ENCODE data around the gene FGF8. TPM values are rescaled to one million over a fixed set of nuclear protein-coding genes. Genes with fewer than 3 reads are reported as not detected.

Gene FGF8
- total and polyA plus RNA-seq, 4 donors: 0.42 TPM; not detected in 3

- DNase-seq (ENCODE audit: low spot score): no peak
- 91% methylated on average over 10 of the region's 10 CpGs for WGBS
Measured at GRCh38 chr10:101763141-101763846, 12.6 kb downstream of the FGF8 start.

GRCh38 chr10:101762736-101763135 lies 13.2 kb downstream of the FGF8 start:
- no peak for DNase-seq (ENCODE audit: low spot score)
- Histone ChIP-seq H3K27me3 (ENCODE audit: control insufficient read depth in 4 of 4, insufficient read depth in 4 of 4, low read length in 3 of 4) (no peaks in the 10 kb centered on the region), H3K9me3 (ENCODE audit: control insufficient read depth in 4 of 4, low read length in 3 of 4) (no peaks in the 10 kb centered on the region), H3K36me3 (ENCODE audit: control insufficient read depth in 4 of 4, insufficient read depth in 3 of 4, low read depth in 1 of 4, low read length in 3 of 4) (no peaks in the 10 kb centered on the region), H3K4me1 (ENCODE audit: control insufficient read depth in 4 of 4, insufficient read depth in 4 of 4, low read length in 3 of 4) (no peaks in the 10 kb centered on the region), H3K9ac (ENCODE audit: low read depth in 1 of 2, low read length in 2 of 2) (no peak overlapping the region), H3K27ac (ENCODE audit: low read depth in 1 of 2, low read length in 2 of 2) (no peak overlapping the region), H3K4me3 (ENCODE audit: low read depth in 1 of 3, low read length in 3 of 3) (no peak overlapping the region)
- WGBS: 96% methylated on average over 5 of the region's 5 CpGs
- no peak for TF ChIP-seq HNF4A (conservative IDR thresholded peaks at IDR 0.05)
- TF ChIP-seq RXRA (IDR thresholded peaks at IDR 0.05): no peak
- no peak for TF ChIP-seq NR2F2 (IDR thresholded peaks at IDR 0.05)
- TF ChIP-seq TAF1 (conservative IDR thresholded peaks at IDR 0.05): no peak
- TF ChIP-seq, protein P1, sequence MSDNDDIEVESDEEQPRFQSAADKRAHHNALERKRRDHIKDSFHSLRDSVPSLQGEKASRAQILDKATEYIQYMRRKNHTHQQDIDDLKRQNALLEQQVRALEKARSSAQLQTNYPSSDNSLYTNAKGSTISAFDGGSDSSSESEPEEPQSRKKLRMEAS (IDR thresholded peaks at IDR 0.05): no peak
- no peak for TF ChIP-seq HNF4G (IDR thresholded peaks at IDR 0.05)
- no peak for TF ChIP-seq FOXA1 (IDR thresholded peaks at IDR 0.05)
- no peak for TF ChIP-seq ATF3 (IDR thresholded peaks at IDR 0.05)
- no peak for TF ChIP-seq CTCF (IDR thresholded peaks at IDR 0.05; ENCODE audit: low read depth, low read length, missing input control)
- no peak for TF ChIP-seq EGR1 (IDR thresholded peaks at IDR 0.05; ENCODE audit: low read depth in 2 of 2)
- no peak for TF ChIP-seq FOXA2 (IDR thresholded peaks at IDR 0.05)

More at GRCh38 chr10:101763141-101763846, 12.6 kb downstream of the FGF8 start:
- no peak overlapping the region for H3K27ac ChIP-seq (ENCODE audit: low read depth in 1 of 2, low read length in 2 of 2)
- H3K4me1 ChIP-seq (ENCODE audit: control insufficient read depth in 4 of 4, insufficient read depth in 4 of 4, low read length in 3 of 4): no peaks in the 10 kb centered on the region
- H3K9ac ChIP-seq (ENCODE audit: low read depth in 1 of 2, low read length in 2 of 2): no peak overlapping the region
- H3K4me3 ChIP-seq (ENCODE audit: low read depth in 1 of 3, low read length in 3 of 3): no peak overlapping the region
- H3K27me3 ChIP-seq (ENCODE audit: control insufficient read depth in 4 of 4, insufficient read depth in 4 of 4, low read length in 3 of 4): no peaks in the 10 kb centered on the region
- H3K9me3 ChIP-seq (ENCODE audit: control insufficient read depth in 4 of 4, low read length in 3 of 4): no peaks in the 10 kb centered on the region
- H3K36me3 ChIP-seq (ENCODE audit: control insufficient read depth in 4 of 4, insufficient read depth in 3 of 4, low read depth in 1 of 4, low read length in 3 of 4): no peaks in the 10 kb centered on the region
- TF ChIP-seq REST (IDR thresholded peaks at IDR 0.05): no peak
- TF ChIP-seq CTCF (IDR thresholded peaks at IDR 0.05; ENCODE audit: low read depth, low read length, missing input control): no peak
- no peak for TF ChIP-seq FOXA2 (IDR thresholded peaks at IDR 0.05)

Data from liver (tissue), 9 donors.